K562 (cell line): ENCODE data around the gene ZBTB46. TPM values are rescaled to one million over a fixed set of nuclear protein-coding genes. Genes with fewer than 3 reads are reported as not detected.

Source experiments
- ADNP ChIP-seq: fragments of 200-800 bp; sonication (Bioruptor generic); IDR thresholded peaks from 2 replicates; pipeline ENCODE4 v1.6.1; 2016; ENCODE audit warnings: missing genetic modification characterization, missing compliant biosample characterization
- CXXC5 ChIP-seq: fragments of 250-450 bp; sonication (Bioruptor Pico); IDR thresholded peaks from 2 replicates; pipeline ENCODE4 v1.8.0; 2022; ENCODE audit warnings: inconsistent platforms, mild to moderate bottlenecking, moderate library complexity
- ETV6 ChIP-seq, 3 experiments: fragments of 150-350 bp in 1 of 3; sonication (generic) in 1 of 3; formaldehyde crosslinking in 1 of 3; IDR thresholded peaks; 2 replicates each; pipeline versions ENCODE4 v1.6.1 to v1.8.0; 2014 to 2022; ENCODE audit warnings: borderline replicate concordance in 2 of 3, low read depth in 2 of 3, antibody characterized with exemption in 1 of 3, low read length in 1 of 3, mild to moderate bottlenecking in 1 of 3, missing genetic modification reagents in 1 of 3
- FIP1L1 ChIP-seq: fragments of 200-400 bp; formaldehyde crosslinking; IDR thresholded peaks from 2 replicates; pipeline ENCODE4 v1.6.1; 2018; ENCODE audit warnings: mild to moderate bottlenecking, low read depth, low read length; ENCODE audit not compliant: poor library complexity, severe bottlenecking
- KHSRP ChIP-seq: fragments of 450-650 bp; IDR thresholded peaks from 2 replicates; pipeline ENCODE4 v1.6.1; 2017
- MECOM ChIP-seq: fragments of 250-450 bp; sonication (Bioruptor Pico); IDR thresholded peaks from 2 replicates; pipeline ENCODE4 v1.8.0; 2022; ENCODE audit warnings: inconsistent platforms
- NFE2 ChIP-seq: IDR thresholded peaks from 2 replicates; pipeline ENCODE4 v1.6.1; 2014; ENCODE audit warnings: antibody characterized with exemption, low read depth
- NFYB ChIP-seq: IDR thresholded peaks from 2 replicates; pipeline ENCODE4 v1.6.1; 2011; ENCODE audit warnings: mild to moderate bottlenecking, moderate library complexity; ENCODE audit not compliant: insufficient read length; ENCODE audit errors: extremely low read depth
- NR1H2 ChIP-seq: sonication (generic); formaldehyde crosslinking; IDR thresholded peaks from 2 replicates; pipeline ENCODE4 v1.4.0; 2020; ENCODE audit warnings: mild to moderate bottlenecking, missing genetic modification reagents
- XRCC4 ChIP-seq: IDR thresholded peaks from one replicate; pipeline ENCODE4 v1.6.1; 2011; ENCODE audit not compliant: insufficient read depth, insufficient read length; ENCODE audit errors: extremely low read depth
- ZNF121 ChIP-seq: sonication (generic); formaldehyde crosslinking; conservative IDR thresholded peaks from 2 replicates; pipeline ENCODE4 v1.8.0; 2022; ENCODE audit warnings: missing genetic modification reagents
- ZNF407 ChIP-seq: fragments of 450-650 bp; IDR thresholded peaks from 2 replicates; pipeline ENCODE4 v1.6.1; 2016; ENCODE audit warnings: low read depth
- ZNF79 ChIP-seq: fragments of 250-450 bp; sonication (Bioruptor Pico); IDR thresholded peaks from 2 replicates; pipeline ENCODE4 v1.4.0; 2020; ENCODE audit warnings: low read depth, mild to moderate bottlenecking, moderate library complexity
- polyA plus RNA-seq, 8 experiments: library from polyadenylated mRNA; depleted of rRNA in 4 of 8; stranded (reverse) in 5 of 8; unstranded in 3 of 8; fragments of >200 nt; fragmentation: Nextera tagmentation in 2 of 8; fragmentation: Illumina TruSeq in 1 of 8; extraction: Ambion mirVana in 2 of 8; extraction: Trizol in 1 of 8; gene quantifications; 2 replicates each; pipeline versions ENCODE4 v1.2.1 to v1.2.3, GENCODE V29; 2011 to 2014; ENCODE audit warnings: inconsistent platforms in 1 of 8, missing spikeins in 1 of 8
- total RNA-seq, 7 experiments: library from RNA; depleted of rRNA in 6 of 7; stranded (reverse); fragments of >200 nt in 6 of 7; fragmentation: Illumina TruSeq in 2 of 7; extraction: Trizol in 2 of 7; gene quantifications; 2 replicates each; pipeline versions ENCODE4 v1.2.1 to v1.2.3, GENCODE V29; 2011 to 2021; ENCODE audit warnings: low replicate concordance in 1 of 7
- TF ChIP-seq, protein P1 (sequence below), 2 experiments: fragments of 450-650 bp in 1 of 2; sonication (generic) in 1 of 2; formaldehyde crosslinking in 1 of 2; IDR thresholded peaks in 1 of 2; conservative IDR thresholded peaks in 1 of 2; 2 replicates each; pipeline versions ENCODE4 v1.6.1 to v1.8.1; 2016 to 2023; ENCODE audit warnings: mild to moderate bottlenecking in 2 of 2, moderate library complexity in 2 of 2, inconsistent platforms in 1 of 2, missing genetic modification reagents in 1 of 2
- TF ChIP-seq, protein P2 (sequence below), 3 experiments: IDR thresholded peaks in 2 of 3; conservative IDR thresholded peaks in 1 of 3; 2 replicates each; pipeline ENCODE4 v1.5.1; 2011 to 2012; ENCODE audit warnings: low read length in 3 of 3, mild to moderate bottlenecking in 3 of 3, control low read depth in 2 of 3, improper control_type of control experiment in 1 of 3, inconsistent platforms in 1 of 3, low read depth in 1 of 3, mixed read lengths in 1 of 3, moderate library complexity in 1 of 3; ENCODE audit not compliant: insufficient read depth in 2 of 3

Gene ZBTB46
- total and polyA plus RNA-seq, 9 of the 15 experiments (the other 6 are each of a cell fraction or from before 2014, with no cell fraction given) = 0.29 to 4.1 (median 1.1) TPM

GRCh38 chr20:63752411-63753101 is 78.5 kb downstream of the ZBTB46 start (continued):
- TF ChIP-seq, protein P1, sequence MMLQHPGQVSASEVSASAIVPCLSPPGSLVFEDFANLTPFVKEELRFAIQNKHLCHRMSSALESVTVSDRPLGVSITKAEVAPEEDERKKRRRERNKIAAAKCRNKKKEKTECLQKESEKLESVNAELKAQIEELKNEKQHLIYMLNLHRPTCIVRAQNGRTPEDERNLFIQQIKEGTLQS (IDR thresholded peaks at IDR 0.05) = 0 out of 2 replicates have a peak, but pooled peaks have one; percentile 21
- TF ChIP-seq, protein P1 (CRISPR knock-in tag; conservative IDR thresholded peaks at IDR 0.05) = no peak
- no peak for TF ChIP-seq ADNP (tag)
- no peak for TF ChIP-seq NR1H2
- TF ChIP-seq NFE2 = no peak
- TF ChIP-seq KHSRP = no peak
- no peak for TF ChIP-seq ZNF121 (CRISPR knock-in tag)
- TF ChIP-seq FIP1L1 = no peak
- TF ChIP-seq ZNF79 = no peak
- no peak for TF ChIP-seq ETV6 (IDR thresholded peaks at IDR 0.05; ENCODE audit: borderline replicate concordance in 1 of 2, low read depth in 2 of 2, low read length in 1 of 2)
- TF ChIP-seq ETV6 (CRISPR knock-in tag; IDR thresholded peaks at IDR 0.05; ENCODE audit: borderline replicate concordance) = no peak
- no peak for TF ChIP-seq MECOM (CRISPR knock-in tag)
- TF ChIP-seq NFYB = no peak
- TF ChIP-seq, protein P2, sequence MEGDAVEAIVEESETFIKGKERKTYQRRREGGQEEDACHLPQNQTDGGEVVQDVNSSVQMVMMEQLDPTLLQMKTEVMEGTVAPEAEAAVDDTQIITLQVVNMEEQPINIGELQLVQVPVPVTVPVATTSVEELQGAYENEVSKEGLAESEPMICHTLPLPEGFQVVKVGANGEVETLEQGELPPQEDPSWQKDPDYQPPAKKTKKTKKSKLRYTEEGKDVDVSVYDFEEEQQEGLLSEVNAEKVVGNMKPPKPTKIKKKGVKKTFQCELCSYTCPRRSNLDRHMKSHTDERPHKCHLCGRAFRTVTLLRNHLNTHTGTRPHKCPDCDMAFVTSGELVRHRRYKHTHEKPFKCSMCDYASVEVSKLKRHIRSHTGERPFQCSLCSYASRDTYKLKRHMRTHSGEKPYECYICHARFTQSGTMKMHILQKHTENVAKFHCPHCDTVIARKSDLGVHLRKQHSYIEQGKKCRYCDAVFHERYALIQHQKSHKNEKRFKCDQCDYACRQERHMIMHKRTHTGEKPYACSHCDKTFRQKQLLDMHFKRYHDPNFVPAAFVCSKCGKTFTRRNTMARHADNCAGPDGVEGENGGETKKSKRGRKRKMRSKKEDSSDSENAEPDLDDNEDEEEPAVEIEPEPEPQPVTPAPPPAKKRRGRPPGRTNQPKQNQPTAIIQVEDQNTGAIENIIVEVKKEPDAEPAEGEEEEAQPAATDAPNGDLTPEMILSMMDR (IDR thresholded peaks at IDR 0.05 in 2 of 3, conservative IDR thresholded peaks at IDR 0.05 in 1 of 3; ENCODE audit: insufficient read depth in 2 of 3, low read depth in 1 of 3, low read length in 3 of 3) = 0 out of 6 replicates have a peak, but pooled peaks of 1 of the 3 experiments have one; percentile 2
- no peak for TF ChIP-seq CXXC5 (CRISPR knock-in tag)
- no peak for TF ChIP-seq ZNF407
- TF ChIP-seq XRCC4 = no peak
